Smooth muscle cell (in vitro differentiated cells): Measurements from ENCODE around the gene NVL. TPM values are rescaled to one million over a fixed set of nuclear protein-coding genes. Genes with fewer than 3 reads are reported as not detected.

Experiments used
- DNase-seq: peaks from one replicate; lab custom pipeline; 2025; ENCODE audit not compliant: unreplicated experiment; lab: John Stamatoyannopoulos, UW
- H2AFZ ChIP-seq: fragments of 200-600 bp; sonication (generic); 2 replicates; pipeline ENCODE4 v1.6.0; 2016; ENCODE audit warnings: antibody characterized with exemption, low read depth, mild to moderate bottlenecking
- H3F3A ChIP-seq: fragments of 200-600 bp; sonication (generic); 2 replicates; pipeline ENCODE4 v1.6.0; 2017; ENCODE audit warnings: antibody characterized with exemption, low read depth
- H3K27ac ChIP-seq: fragments of 200-600 bp; sonication (generic); 2 replicates; pipeline ENCODE4 v1.5.1; 2016; ENCODE audit warnings: low read depth, mild to moderate bottlenecking
- H3K27me3 ChIP-seq: fragments of 200-600 bp; sonication (generic); 2 replicates; pipeline ENCODE4 v1.6.1; 2016; ENCODE audit warnings: low read depth, mild to moderate bottlenecking
- H3K36me3 ChIP-seq: fragments of 200-600 bp; sonication (generic); 2 replicates; pipeline ENCODE4 v1.5.1; 2016; ENCODE audit warnings: low read depth
- H3K4me1 ChIP-seq: fragments of 200-600 bp; sonication (generic); 2 replicates; pipeline ENCODE4 v1.5.1; 2016; ENCODE audit warnings: low read depth
- H3K4me2 ChIP-seq: fragments of 200-600 bp; sonication (generic); 2 replicates; pipeline ENCODE4 v1.6.0; 2016; ENCODE audit warnings: mild to moderate bottlenecking
- H3K4me3 ChIP-seq: fragments of 200-600 bp; sonication (generic); 2 replicates; pipeline ENCODE4 v1.5.1; 2016; ENCODE audit warnings: mild to moderate bottlenecking
- H3K79me2 ChIP-seq: fragments of 200-600 bp; sonication (generic); 2 replicates; pipeline ENCODE4 v1.6.0; 2016; ENCODE audit warnings: low read depth, mild to moderate bottlenecking
- H3K9ac ChIP-seq: fragments of 200-600 bp; sonication (generic); 2 replicates; pipeline ENCODE4 v1.6.0; 2016; ENCODE audit warnings: low read depth
- H3K9me3 ChIP-seq: fragments of 200-600 bp; sonication (generic); replicated peaks from 2 replicates; pipeline ENCODE4 v1.5.1; 2016; ENCODE audit warnings: low read depth
- H4K20me1 ChIP-seq: fragments of 200-600 bp; sonication (generic); 2 replicates; pipeline ENCODE4 v1.6.0; 2016; ENCODE audit warnings: low read depth
- CTCF ChIP-seq: fragments of 200-600 bp; sonication (generic); IDR thresholded peaks from 2 replicates; pipeline ENCODE4 v1.5.1; 2017; ENCODE audit warnings: borderline replicate concordance, mild to moderate bottlenecking, antibody characterized with exemption; ENCODE audit not compliant: insufficient read depth, poor library complexity, severe bottlenecking
- WGBS: methylation state at CpG from one replicate; pipeline ENCODE4 v1.1.7; 2016; ENCODE audit warnings: low lambda C conversion rate; 5-methylcytosine and 5-hydroxymethylcytosine counted together
- polyA plus RNA-seq: library from polyadenylated mRNA; unstranded; fragments of >200 nt; fragmentation: Nextera tagmentation; extraction: Ambion mirVana; gene quantifications from 2 replicates; pipeline ENCODE4 v1.2.1, GENCODE V29; 2016
- total RNA-seq: library from RNA; depleted of rRNA; stranded (reverse); fragments of >200 nt; gene quantifications from 2 replicates; pipeline ENCODE4 v1.2.3, GENCODE V29; 2014

Gene NVL
- total and polyA plus RNA-seq, 2 experiments from 2014 or later = 17.3 to 35.4 TPM

DNA sequence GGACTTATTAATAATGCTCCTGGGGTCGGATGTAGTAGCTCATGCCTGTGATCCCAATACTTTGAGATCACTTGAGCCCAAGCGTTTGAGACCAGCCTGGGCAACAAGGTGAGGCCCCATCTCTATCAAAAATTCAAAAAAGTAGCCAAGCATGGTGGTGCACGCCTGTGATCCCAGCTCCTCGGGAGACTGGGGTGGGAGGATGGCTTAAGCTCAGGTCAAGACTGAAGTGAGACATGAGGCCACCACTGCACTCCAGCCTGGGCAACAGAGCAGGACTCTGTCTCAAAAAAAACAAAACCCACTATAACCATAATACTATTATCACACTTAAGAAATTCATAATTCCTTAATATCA is 148.5 kb downstream of the NVL start:
- TF ChIP-seq CTCF = no peak
- Histone ChIP-seq H3K9ac (no peak overlapping the region), H3K4me1 (peaks cover 6% of the 10 kb centered on the region), H3K36me3 (no peaks in the 10 kb centered on the region), H3K9me3 (no peaks in the 10 kb centered on the region), H3K4me2 (no peak overlapping the region), H4K20me1 (peaks cover 25% of the 10 kb centered on the region), H3K27ac (no peak overlapping the region), H3F3A (no peaks in the 10 kb centered on the region), H3K79me2 (peaks cover 30% of the 10 kb centered on the region), H3K4me3 (no peak overlapping the region), H2AFZ (no peak overlapping the region), H3K27me3 (no peaks in the 10 kb centered on the region)
- DNase-seq = no peak
- 95% methylated on average over 4 of the region's 4 CpGs for WGBS

DNA sequence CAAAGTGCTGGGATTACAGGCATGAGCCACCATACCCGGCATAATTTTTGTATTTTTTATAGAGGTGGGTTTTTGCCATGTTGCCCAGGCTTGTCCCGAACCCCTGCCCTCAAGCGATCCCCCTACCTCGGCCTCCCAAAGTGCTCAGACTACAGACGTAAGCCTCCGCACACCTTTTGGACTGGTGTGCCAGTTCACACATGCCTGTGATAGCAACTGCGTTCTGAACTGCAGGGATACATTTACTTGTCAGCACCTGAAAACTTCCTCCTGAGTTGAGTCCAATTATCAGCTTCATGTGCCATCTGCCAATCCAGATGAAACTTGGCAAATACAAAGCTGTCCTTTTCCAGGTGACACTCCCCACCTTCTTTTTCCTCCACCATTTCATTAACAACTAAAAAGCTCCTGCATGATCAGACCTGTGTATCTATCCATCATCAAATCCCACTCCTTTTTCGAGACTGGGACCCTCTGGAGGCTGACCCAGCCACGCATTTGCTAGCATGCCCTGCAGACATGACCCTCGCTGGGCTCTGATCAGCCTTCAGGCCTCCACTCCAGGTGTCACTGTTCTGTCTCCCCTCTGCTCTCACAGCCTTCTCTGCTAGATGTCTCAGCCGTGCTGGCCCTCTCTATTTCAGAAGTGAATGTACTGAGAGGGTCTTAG is 149.1 kb downstream of the NVL start:
- Histone ChIP-seq H3K9ac (no peak overlapping the region), H4K20me1 (peaks cover 20% of the 10 kb centered on the region), H3K4me2 (no peak overlapping the region), H3K4me1 (peaks cover 6% of the 10 kb centered on the region), H3K27me3 (no peaks in the 10 kb centered on the region), H2AFZ (no peak overlapping the region), H3K79me2 (peaks cover 25% of the 10 kb centered on the region), H3K36me3 (no peaks in the 10 kb centered on the region), H3F3A (no peaks in the 10 kb centered on the region), H3K4me3 (no peak overlapping the region), H3K27ac (no peak overlapping the region), H3K9me3 (no peaks in the 10 kb centered on the region)
- no peak for TF ChIP-seq CTCF
- WGBS = 92% methylated on average over 11 of the region's 11 CpGs
- no peak for DNase-seq

DNA sequence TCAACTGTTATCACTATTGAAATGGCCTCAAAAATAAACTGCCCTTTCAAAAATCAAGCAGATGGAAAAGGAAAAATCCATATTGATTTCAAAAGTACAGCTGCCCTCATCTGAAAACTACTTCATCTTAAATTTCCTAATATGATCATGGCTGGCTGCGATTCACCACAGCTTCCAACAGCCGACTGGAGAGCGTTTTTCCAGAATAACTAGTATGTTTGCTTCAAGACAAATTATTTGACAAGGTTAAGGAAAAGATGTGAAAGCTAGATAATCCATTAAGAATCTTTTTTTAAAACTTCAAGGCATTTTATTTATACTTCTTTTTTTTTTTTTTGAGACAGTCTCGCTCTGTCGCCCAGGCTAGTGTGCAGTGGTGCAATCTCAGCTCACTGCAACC is 151.1 kb downstream of the NVL start:
- Histone ChIP-seq H3K79me2 (peaks cover 5% of the 10 kb centered on the region), H3K4me2 (no peak overlapping the region), H3K4me1 (no peaks in the 10 kb centered on the region), H3K27ac (no peak overlapping the region), H3K36me3 (no peaks in the 10 kb centered on the region), H3K9ac (no peak overlapping the region), H3K4me3 (no peak overlapping the region), H3K27me3 (no peaks in the 10 kb centered on the region), H3F3A (no peaks in the 10 kb centered on the region), H3K9me3 (no peaks in the 10 kb centered on the region), H4K20me1 (no peaks in the 10 kb centered on the region), H2AFZ (no peak overlapping the region)
- no peak for TF ChIP-seq CTCF
- DNase-seq = no peak
- WGBS = 83% methylated on average over 5 of the region's 5 CpGs

DNA sequence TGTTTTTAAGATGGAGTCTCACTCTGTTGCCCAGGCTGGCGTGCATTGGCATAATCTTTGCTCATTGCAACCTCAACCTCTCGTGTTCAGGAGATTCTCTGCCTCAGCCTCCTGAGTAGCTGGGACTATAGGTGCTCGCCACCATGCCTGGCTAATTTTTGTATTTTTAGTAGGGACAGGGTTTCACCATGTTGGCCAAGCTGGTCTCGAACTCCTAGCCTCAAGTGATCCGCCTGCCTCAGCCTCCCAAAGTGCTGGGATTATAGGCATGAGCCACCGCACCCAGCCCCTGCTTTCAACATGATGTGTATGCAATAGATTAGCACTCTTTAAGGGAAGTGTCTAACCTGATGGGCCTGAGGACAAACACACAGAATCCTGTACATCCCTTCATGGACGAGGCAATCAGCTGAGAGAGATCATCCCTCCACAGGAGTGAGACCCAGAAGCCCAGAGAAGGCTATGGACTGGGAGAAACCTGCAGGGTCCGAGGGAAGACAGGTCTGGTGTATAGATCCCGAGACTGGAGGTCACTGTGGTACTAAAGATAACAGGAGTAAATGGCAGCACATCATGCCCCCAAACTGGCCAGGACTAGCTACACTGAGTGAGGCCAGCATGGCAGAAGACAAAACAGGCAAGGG is 152.5 kb downstream of the NVL start:
- Histone ChIP-seq H4K20me1 (no peaks in the 10 kb centered on the region), H3K9ac (no peak overlapping the region), H3K4me2 (no peak overlapping the region), H3K36me3 (no peaks in the 10 kb centered on the region), H3K4me1 (no peaks in the 10 kb centered on the region), H3K9me3 (no peaks in the 10 kb centered on the region), H3K27ac (no peak overlapping the region), H2AFZ (no peak overlapping the region), H3K79me2 (no peaks in the 10 kb centered on the region), H3F3A (no peaks in the 10 kb centered on the region), H3K27me3 (no peaks in the 10 kb centered on the region), H3K4me3 (no peak overlapping the region)
- 94% methylated on average over 9 of the region's 9 CpGs for WGBS
- no peak for TF ChIP-seq CTCF
- no peak for DNase-seq
